Omental fat pad (tissue), 4 donors: ENCODE measurements around the gene MAPK13. TPM values are rescaled to one million over a fixed set of nuclear protein-coding genes. Genes with fewer than 3 reads are reported as not detected.

Experiments used
- ATAC-seq: fragments of 150-250 bp; one replicate; pipeline ENCODE4 v1.9.1; 2016; ENCODE audit warnings: mild to moderate bottlenecking, moderate library complexity; ENCODE audit not compliant: low FRiP score
- DNase-seq: peaks from one replicate; pipeline ENCODE4 v3.0.0-alpha.2; 2019; ENCODE audit warnings: low spot score
- CTCF ChIP-seq, 3 donors: fragments of 450-650 bp; IDR thresholded peaks; one replicate each; pipeline ENCODE4 v1.5.1; 2016 to 2017; ENCODE audit warnings: antibody characterized with exemption in 3 of 3, mild to moderate bottlenecking in 3 of 3, moderate library complexity in 2 of 3
- total RNA-seq, 4 donors: library from RNA; depleted of rRNA; stranded (reverse); fragments of >200 nt; gene quantifications; one replicate each; pipeline ENCODE4 v1.1.0, GENCODE V29; 2016

The MAPK13 gene
- total RNA-seq, 4 donors from 2014 or later: 10.9 to 27.5 (median 17.7) TPM

GRCh38 chr6:36119209-36119608 is 11.1 kb upstream of the MAPK13 start:
- ATAC-seq (no peak), DNase-seq (no peak)
- no peak for TF ChIP-seq CTCF (IDR thresholded peaks at IDR 0.05)

- ATAC-seq (no peak), DNase-seq (no peak)
- TF ChIP-seq CTCF (IDR thresholded peaks at IDR 0.05): no peak
These were observed 10.3 kb upstream of the MAPK13 start for GRCh38 chr6:36120018-36120417.

GRCh38 chr6:36120539-36120938 is 9.8 kb upstream of the MAPK13 start:
- ATAC-seq: no peak

GRCh38 chr6:36120979-36121786 is 9.1 kb upstream of the MAPK13 start:
- TF ChIP-seq CTCF (IDR thresholded peaks at IDR 0.05): no peak
- DNase-seq: no peak
- no peak for ATAC-seq

More at GRCh38 chr6:36120539-36120938, 9.8 kb upstream of the MAPK13 start:
- no peak for TF ChIP-seq CTCF (IDR thresholded peaks at IDR 0.05)
- DNase-seq: no peak

GRCh38 chr6:36121787-36122494 is 8.4 kb upstream of the MAPK13 start:
- TF ChIP-seq CTCF (IDR thresholded peaks at IDR 0.05): no peak
- DNase-seq: no peak
- no peak for ATAC-seq

- no peak for ATAC-seq
- TF ChIP-seq CTCF (IDR thresholded peaks at IDR 0.05): no peak
- DNase-seq: no peak
These were observed 7.6 kb upstream of the MAPK13 start for GRCh38 chr6:36122495-36123269.
